ENCODE data around the gene PTPRN2.

Gene PTPRN2

GRCh38 chr7:157558516-157558874, 1029.1 kb downstream of the PTPRN2 start:
- in situ Hi-C loops (cut with HindIII; ENCODE audit: low pct_unique_long_range_greater_than_20kb, low sequenced_read_pairs): no loop called here
- TF ChIP-seq JUND (IDR thresholded peaks at IDR 0.05; ENCODE audit: low read depth): no peak
- no peak for DNase-seq (ENCODE audit: low read depth in 1 of 2, low spot score in 1 of 2)

GRCh38 chr7:157558061-157558460, 1029.6 kb downstream of the PTPRN2 start:
- in situ Hi-C loops (cut with HindIII; ENCODE audit: low pct_unique_long_range_greater_than_20kb, low sequenced_read_pairs): no loop called here
- DNase-seq (ENCODE audit: low read depth in 1 of 2, low spot score in 1 of 2): no peak
- no peak for TF ChIP-seq JUND (IDR thresholded peaks at IDR 0.05; ENCODE audit: low read depth)

GRCh38 chr7:157557263-157557662, 1030.4 kb downstream of the PTPRN2 start:
- no peak for TF ChIP-seq JUND (IDR thresholded peaks at IDR 0.05; ENCODE audit: low read depth)
- DNase-seq (ENCODE audit: low read depth in 1 of 2, low spot score in 1 of 2): no peak
- in situ Hi-C loops (cut with HindIII; ENCODE audit: low pct_unique_long_range_greater_than_20kb, low sequenced_read_pairs): no loop called here

GRCh38 chr7:157556642-157556944, 1031.0 kb downstream of the PTPRN2 start:
- in situ Hi-C loops (cut with HindIII; ENCODE audit: low pct_unique_long_range_greater_than_20kb, low sequenced_read_pairs): no loop called here
- no peak for TF ChIP-seq JUND (IDR thresholded peaks at IDR 0.05; ENCODE audit: low read depth)
- no peak for DNase-seq (ENCODE audit: low read depth in 1 of 2, low spot score in 1 of 2)

- no peak for DNase-seq (ENCODE audit: low read depth in 1 of 2, low spot score in 1 of 2)
- in situ Hi-C loops (cut with HindIII; ENCODE audit: low pct_unique_long_range_greater_than_20kb, low sequenced_read_pairs): no loop called here
- no peak for TF ChIP-seq JUND (IDR thresholded peaks at IDR 0.05; ENCODE audit: low read depth)
Measured at GRCh38 chr7:157555944-157556641, 1031.5 kb downstream of the PTPRN2 start.

GRCh38 chr7:157555313-157555712, 1032.3 kb downstream of the PTPRN2 start:
- no peak for TF ChIP-seq JUND (IDR thresholded peaks at IDR 0.05; ENCODE audit: low read depth)
- DNase-seq (ENCODE audit: low read depth in 1 of 2, low spot score in 1 of 2): no peak
- in situ Hi-C loops (cut with HindIII; ENCODE audit: low pct_unique_long_range_greater_than_20kb, low sequenced_read_pairs): no loop called here

GRCh38 chr7:157554393-157555238, 1033.0 kb downstream of the PTPRN2 start:
- no peak for TF ChIP-seq JUND (IDR thresholded peaks at IDR 0.05; ENCODE audit: low read depth)
- no peak for DNase-seq (ENCODE audit: low read depth in 1 of 2, low spot score in 1 of 2)
- in situ Hi-C loops (cut with HindIII; ENCODE audit: low pct_unique_long_range_greater_than_20kb, low sequenced_read_pairs): no loop called here

- no peak for TF ChIP-seq JUND (IDR thresholded peaks at IDR 0.05; ENCODE audit: low read depth)
- DNase-seq (ENCODE audit: low read depth in 1 of 2, low spot score in 1 of 2): no peak
- in situ Hi-C loops (cut with HindIII; ENCODE audit: low pct_unique_long_range_greater_than_20kb, low sequenced_read_pairs): no loop called here
Measured at GRCh38 chr7:157553256-157553655, 1034.4 kb downstream of the PTPRN2 start.

GRCh38 chr7:157552295-157552993, 1035.2 kb downstream of the PTPRN2 start:
- in situ Hi-C loops (cut with HindIII; ENCODE audit: low pct_unique_long_range_greater_than_20kb, low sequenced_read_pairs): no loop called here
- no peak for TF ChIP-seq JUND (IDR thresholded peaks at IDR 0.05; ENCODE audit: low read depth)
- DNase-seq (ENCODE audit: low read depth in 1 of 2, low spot score in 1 of 2): no peak

GRCh38 chr7:157551325-157552070, 1036.1 kb downstream of the PTPRN2 start:
- DNase-seq (ENCODE audit: low read depth in 1 of 2, low spot score in 1 of 2): no peak
- in situ Hi-C loops (cut with HindIII; ENCODE audit: low pct_unique_long_range_greater_than_20kb, low sequenced_read_pairs): no loop called here
- no peak for TF ChIP-seq JUND (IDR thresholded peaks at IDR 0.05; ENCODE audit: low read depth)

GRCh38 chr7:157550300-157551275, 1037.0 kb downstream of the PTPRN2 start:
- TF ChIP-seq JUND (IDR thresholded peaks at IDR 0.05; ENCODE audit: low read depth): no peak
- no peak for DNase-seq (ENCODE audit: low read depth in 1 of 2, low spot score in 1 of 2)
- in situ Hi-C loops (cut with HindIII; ENCODE audit: low pct_unique_long_range_greater_than_20kb, low sequenced_read_pairs): no loop called here

All from T47D (cell line).